Smooth muscle cell (in vitro differentiated cells): ENCODE results near the gene IFI35. TPM values are rescaled to one million over a fixed set of nuclear protein-coding genes. Genes with fewer than 3 reads are reported as not detected.
A peak's percentile ranks its signal among the peaks of the same experiment; 100 is the strongest.

ENCODE experiments used
- DNase-seq: peaks from one replicate; lab custom pipeline; 2025; ENCODE audit not compliant: unreplicated experiment; lab: John Stamatoyannopoulos, UW
- H2AFZ ChIP-seq: fragments of 200-600 bp; sonication (generic); 2 replicates; pipeline ENCODE4 v1.6.0; 2016; ENCODE audit warnings: antibody characterized with exemption, low read depth, mild to moderate bottlenecking
- H3F3A ChIP-seq: fragments of 200-600 bp; sonication (generic); 2 replicates; pipeline ENCODE4 v1.6.0; 2017; ENCODE audit warnings: antibody characterized with exemption, low read depth
- H3K27ac ChIP-seq: fragments of 200-600 bp; sonication (generic); 2 replicates; pipeline ENCODE4 v1.5.1; 2016; ENCODE audit warnings: low read depth, mild to moderate bottlenecking
- H3K27me3 ChIP-seq: fragments of 200-600 bp; sonication (generic); 2 replicates; pipeline ENCODE4 v1.6.1; 2016; ENCODE audit warnings: low read depth, mild to moderate bottlenecking
- H3K36me3 ChIP-seq: fragments of 200-600 bp; sonication (generic); 2 replicates; pipeline ENCODE4 v1.5.1; 2016; ENCODE audit warnings: low read depth
- H3K4me1 ChIP-seq: fragments of 200-600 bp; sonication (generic); 2 replicates; pipeline ENCODE4 v1.5.1; 2016; ENCODE audit warnings: low read depth
- H3K4me2 ChIP-seq: fragments of 200-600 bp; sonication (generic); 2 replicates; pipeline ENCODE4 v1.6.0; 2016; ENCODE audit warnings: mild to moderate bottlenecking
- H3K4me3 ChIP-seq: fragments of 200-600 bp; sonication (generic); 2 replicates; pipeline ENCODE4 v1.5.1; 2016; ENCODE audit warnings: mild to moderate bottlenecking
- H3K79me2 ChIP-seq: fragments of 200-600 bp; sonication (generic); 2 replicates; pipeline ENCODE4 v1.6.0; 2016; ENCODE audit warnings: low read depth, mild to moderate bottlenecking
- H3K9ac ChIP-seq: fragments of 200-600 bp; sonication (generic); 2 replicates; pipeline ENCODE4 v1.6.0; 2016; ENCODE audit warnings: low read depth
- H3K9me3 ChIP-seq: fragments of 200-600 bp; sonication (generic); replicated peaks from 2 replicates; pipeline ENCODE4 v1.5.1; 2016; ENCODE audit warnings: low read depth
- H4K20me1 ChIP-seq: fragments of 200-600 bp; sonication (generic); 2 replicates; pipeline ENCODE4 v1.6.0; 2016; ENCODE audit warnings: low read depth
- CTCF ChIP-seq: fragments of 200-600 bp; sonication (generic); IDR thresholded peaks from 2 replicates; pipeline ENCODE4 v1.5.1; 2017; ENCODE audit warnings: borderline replicate concordance, mild to moderate bottlenecking, antibody characterized with exemption; ENCODE audit not compliant: insufficient read depth, poor library complexity, severe bottlenecking
- WGBS: methylation state at CpG from one replicate; pipeline ENCODE4 v1.1.7; 2016; ENCODE audit warnings: low lambda C conversion rate; 5-methylcytosine and 5-hydroxymethylcytosine counted together
- polyA plus RNA-seq: library from polyadenylated mRNA; unstranded; fragments of >200 nt; fragmentation: Nextera tagmentation; extraction: Ambion mirVana; gene quantifications from 2 replicates; pipeline ENCODE4 v1.2.1, GENCODE V29; 2016
- total RNA-seq: library from RNA; depleted of rRNA; stranded (reverse); fragments of >200 nt; gene quantifications from 2 replicates; pipeline ENCODE4 v1.2.3, GENCODE V29; 2014

IFI35 gene
- 1.5 and 1.9 TPM in 2 replicates for total RNA-seq
- polyA plus RNA-seq, result 6.3 and 7.4 TPM in 2 replicates

- no peaks in the 10 kb centered on the region for H3K9me3 ChIP-seq
- H3K27me3 ChIP-seq, result no peaks in the 10 kb centered on the region
- H3K4me3 ChIP-seq, result peak within 1 kb of the TSS; percentile 63
- no peaks in the 10 kb centered on the region for H3K36me3 ChIP-seq
- peaks cover 11% of the 10 kb centered on the region for H4K20me1 ChIP-seq
- no peak for TF ChIP-seq CTCF
- DNase-seq, result peak; percentile 38
- peak within 1 kb of the TSS; percentile 78 for H3K9ac ChIP-seq
- no peaks in the 10 kb centered on the region for H3K4me1 ChIP-seq
- peaks cover 19% of the 10 kb centered on the region for H3F3A ChIP-seq
- H3K27ac ChIP-seq, result peak within 1 kb of the TSS; percentile 64
- peak within 1 kb of the TSS; percentile 84 for H3K4me2 ChIP-seq
- H3K79me2 ChIP-seq, result peaks cover under 1% of the 10 kb centered on the region
- no peak within 1 kb of the TSS for H2AFZ ChIP-seq
- 58% methylated on average over 18 of the region's 18 CpGs for WGBS
Observed at GRCh38 chr17:43006639-43007551, at the start of gene IFI35. IFI35 (plus strand) TSS chr17:43006784; CDS start chr17:43006948, 164 bp downstream.

- no peaks in the 10 kb centered on the region for H3K27me3 ChIP-seq
- H3K9ac ChIP-seq, result peak within 1 kb of the TSS; percentile 77
- peaks cover 8% of the 10 kb centered on the region for H3K79me2 ChIP-seq
- peak; percentile 49 for DNase-seq
- H4K20me1 ChIP-seq, result no peaks in the 10 kb centered on the region
- H3F3A ChIP-seq, result no peaks in the 10 kb centered on the region
- TF ChIP-seq CTCF, result no peak
- 5% methylated on average over 43 of the region's 43 CpGs for WGBS
- H3K36me3 ChIP-seq, result no peaks in the 10 kb centered on the region
- peak within 1 kb of the TSS; percentile 97 for H2AFZ ChIP-seq
- peak within 1 kb of the TSS; percentile 97 for H3K4me2 ChIP-seq
- H3K4me1 ChIP-seq, result peaks cover 7% of the 10 kb centered on the region
- H3K9me3 ChIP-seq, result no peaks in the 10 kb centered on the region
- H3K4me3 ChIP-seq, result peak within 1 kb of the TSS; percentile 68
- peak within 1 kb of the TSS; percentile 85 for H3K27ac ChIP-seq
Observed at GRCh38 chr17:42964161-42964932, 42.2 kb upstream of the IFI35 start, which contains the start of gene AARSD1. AARSD1 (minus strand) TSS chr17:42964454; CDS start chr17:42964440, 14 bp downstream.

- H3K4me1 ChIP-seq, result peaks cover 7% of the 10 kb centered on the region
- no peaks in the 10 kb centered on the region for H3K36me3 ChIP-seq
- no peaks in the 10 kb centered on the region for H3K9me3 ChIP-seq
- H2AFZ ChIP-seq, result no peak overlapping the region
- no peak for DNase-seq
- H4K20me1 ChIP-seq, result no peaks in the 10 kb centered on the region
- H3K79me2 ChIP-seq, result peaks cover 8% of the 10 kb centered on the region
- no peak overlapping the region for H3K4me2 ChIP-seq
- H3K27ac ChIP-seq, result no peak overlapping the region
- no peak for TF ChIP-seq CTCF
- H3F3A ChIP-seq, result no peaks in the 10 kb centered on the region
- no peak overlapping the region for H3K9ac ChIP-seq
- H3K4me3 ChIP-seq, result no peak overlapping the region
- 98% methylated on average over 1 of the region's 1 CpG for WGBS
- no peaks in the 10 kb centered on the region for H3K27me3 ChIP-seq
Observed at GRCh38 chr17:42967925-42968324, 38.7 kb upstream of the IFI35 start.
